Spleen (tissue), 11 donors: ENCODE measurements around the gene ALDH1A1. TPM values are rescaled to one million over a fixed set of nuclear protein-coding genes. Genes with fewer than 3 reads are reported as not detected.

Source experiments
- DNase-seq: peaks from one replicate; pipeline ENCODE4 v3.0.0-alpha.2; 2020
- H3K27ac ChIP-seq, 8 donors: fragments of 200-600 bp; sonication (generic) in 7 of 8; 1 replicate in 4 of 8; 2 replicates in 4 of 8; pipeline versions ENCODE4 v1.5.0 to v1.8.0; 2016 to 2021; ENCODE audit warnings: inconsistent platforms in 4 of 8, mild to moderate bottlenecking in 4 of 8, moderate library complexity in 1 of 8
- H3K27me3 ChIP-seq, 7 donors: fragments of 200-600 bp; sonication (generic) in 6 of 7; replicated peaks in 1 of 7; 1 replicate in 4 of 7; 2 replicates in 3 of 7; pipeline versions ENCODE4 v1.5.0 to v1.8.0; 2016 to 2021; ENCODE audit warnings: inconsistent platforms in 3 of 7, mild to moderate bottlenecking in 1 of 7
- H3K36me3 ChIP-seq, 6 donors: fragments of 200-600 bp; sonication (generic) in 5 of 6; 1 replicate in 4 of 6; 2 replicates in 2 of 6; pipeline versions ENCODE4 v1.5.0 to v1.8.0; 2016 to 2021; ENCODE audit warnings: inconsistent platforms in 2 of 6
- H3K4me1 ChIP-seq, 6 donors: fragments of 200-600 bp; sonication (generic) in 5 of 6; 1 replicate in 3 of 6; 2 replicates in 3 of 6; pipeline versions ENCODE4 v1.5.0 to v1.8.0; 2016 to 2021; ENCODE audit warnings: inconsistent platforms in 3 of 6
- H3K4me3 ChIP-seq, 8 donors: fragments of 200-600 bp; sonication (generic) in 7 of 8; 1 replicate in 4 of 8; 2 replicates in 4 of 8; pipeline versions ENCODE4 v1.5.0 to v1.8.0; 2016 to 2021; ENCODE audit warnings: inconsistent platforms in 4 of 8, mild to moderate bottlenecking in 4 of 8, moderate library complexity in 2 of 8
- H3K9me3 ChIP-seq, 8 donors: fragments of 200-600 bp; sonication (generic) in 7 of 8; 1 replicate in 4 of 8; 2 replicates in 4 of 8; pipeline versions ENCODE4 v1.5.0 to v1.8.0; 2016 to 2021; ENCODE audit warnings: inconsistent platforms in 4 of 8
- POLR2A ChIP-seq, 3 donors: fragments of 450-650 bp; IDR thresholded peaks; one replicate each; pipeline ENCODE4 v1.5.1; 2017; ENCODE audit warnings: antibody characterized with exemption in 3 of 3, mild to moderate bottlenecking in 1 of 3
- POLR2AphosphoS5 ChIP-seq, 3 donors: sonication (generic); formaldehyde crosslinking; IDR thresholded peaks; one replicate each; pipeline ENCODE4 v1.5.1; 2017; ENCODE audit warnings: antibody characterized with exemption in 3 of 3
- WGBS, 5 donors: extraction: QIAGEN DNeasy Blood & Tissue Kit in 3 of 5; methylation state at CpG; one replicate each; pipeline versions ENCODE4 v1.1.5 to v1.1.7; 2013 to 2018; 5-methylcytosine and 5-hydroxymethylcytosine counted together
- intact Hi-C: fragments of 100-400 bp; cut with DNase I; formaldehyde crosslinking; loops from one replicate; pipeline ENCODE4 v1.15.0; 2023; ENCODE audit warnings: low total_unique reads
- polyA plus RNA-seq, 3 donors: library from polyadenylated mRNA; stranded (reverse); fragments of 200-250 nt; gene quantifications; one replicate each; pipeline ENCODE4 v1.2.1, GENCODE V29; 2013
- total RNA-seq, 7 donors: library from RNA; depleted of rRNA in 3 of 7; stranded (reverse); fragments of >200 nt in 3 of 7; fragmentation: NEBNext Ultra II Directional in 4 of 7; extraction: Animal tissue kit (Norgen Biotek cat#: 25700) in 4 of 7; gene quantifications; one replicate each; pipeline versions ENCODE4 v1.1.0 to v1.2.1, GENCODE V29; 2016 to 2021
- TF ChIP-seq, protein P1 (sequence below), 11 experiments: fragments of 200-600 bp in 7 of 11; fragments of 450-650 bp in 4 of 11; sonication (generic) in 4 of 11; IDR thresholded peaks in 8 of 11; conservative IDR thresholded peaks in 3 of 11; 1 replicate in 7 of 11; 2 replicates in 4 of 11; pipeline versions ENCODE4 v1.4.0 to v1.8.0; 2016 to 2021; ENCODE audit warnings: antibody characterized with exemption in 11 of 11, inconsistent platforms in 4 of 11, mild to moderate bottlenecking in 1 of 11
- donor health status: healthy with polysubstance abuse.
- donor health status: DM: no; HTN: no; CAD: no; lungs with moderate emphysema.
- donor health status: DM: no; HTN: no; CAD: no.
- donor health status: Bipolar disorder and iron deficiency.
- donor health status: healthy.
- donor health status: DM: no; HTN: no; CAD: no.
- donor health status: DM: yes; HTN: yes; CAD: no.

The ALDH1A1 gene
- total and polyA plus RNA-seq, 10 donors, result 19.1 to 129 (median 64.4) TPM

DNA sequence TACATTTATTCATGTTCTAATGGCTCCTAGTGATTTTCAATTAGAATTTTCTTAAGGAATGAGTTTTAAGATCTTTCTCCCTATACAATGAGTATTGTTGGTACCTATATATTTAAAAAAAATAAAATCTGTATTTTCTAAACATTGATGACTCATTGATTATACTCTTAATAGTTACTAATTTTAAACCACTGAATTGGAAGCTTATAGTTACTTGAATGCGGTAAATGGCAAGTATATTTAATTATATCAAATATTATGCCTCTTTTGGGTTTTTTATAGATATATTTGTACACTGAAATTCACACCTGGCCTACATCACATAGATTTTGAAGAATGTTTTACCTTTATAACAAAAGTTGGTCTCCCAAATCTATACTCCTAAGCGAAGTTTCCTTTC lies 38.9 kb upstream of the ALDH1A1 start:
- no peak for DNase-seq
- Histone ChIP-seq H3K27me3 (no peaks in the 10 kb centered on the region), H3K9me3 (no peaks in the 10 kb centered on the region), H3K36me3 (no peaks in the 10 kb centered on the region), H3K4me3 (no peak overlapping the region), H3K27ac (no peak overlapping the region), H3K4me1 (peaks cover 0 to 4% (median 0%) of the 10 kb centered on the region in 6 donors)
- intact Hi-C loops, result no loop called here
- WGBS, 5 donors, result 92 to 99% (median 95%) methylated on average over 2 of the region's 2 CpGs
- no peak for TF ChIP-seq POLR2AphosphoS5 (IDR thresholded peaks at IDR 0.05)
- TF ChIP-seq POLR2A (IDR thresholded peaks at IDR 0.05), result no peak
- TF ChIP-seq, protein P1, sequence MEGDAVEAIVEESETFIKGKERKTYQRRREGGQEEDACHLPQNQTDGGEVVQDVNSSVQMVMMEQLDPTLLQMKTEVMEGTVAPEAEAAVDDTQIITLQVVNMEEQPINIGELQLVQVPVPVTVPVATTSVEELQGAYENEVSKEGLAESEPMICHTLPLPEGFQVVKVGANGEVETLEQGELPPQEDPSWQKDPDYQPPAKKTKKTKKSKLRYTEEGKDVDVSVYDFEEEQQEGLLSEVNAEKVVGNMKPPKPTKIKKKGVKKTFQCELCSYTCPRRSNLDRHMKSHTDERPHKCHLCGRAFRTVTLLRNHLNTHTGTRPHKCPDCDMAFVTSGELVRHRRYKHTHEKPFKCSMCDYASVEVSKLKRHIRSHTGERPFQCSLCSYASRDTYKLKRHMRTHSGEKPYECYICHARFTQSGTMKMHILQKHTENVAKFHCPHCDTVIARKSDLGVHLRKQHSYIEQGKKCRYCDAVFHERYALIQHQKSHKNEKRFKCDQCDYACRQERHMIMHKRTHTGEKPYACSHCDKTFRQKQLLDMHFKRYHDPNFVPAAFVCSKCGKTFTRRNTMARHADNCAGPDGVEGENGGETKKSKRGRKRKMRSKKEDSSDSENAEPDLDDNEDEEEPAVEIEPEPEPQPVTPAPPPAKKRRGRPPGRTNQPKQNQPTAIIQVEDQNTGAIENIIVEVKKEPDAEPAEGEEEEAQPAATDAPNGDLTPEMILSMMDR (IDR thresholded peaks at IDR 0.05 in 8 of 11, conservative IDR thresholded peaks at IDR 0.05 in 3 of 11), result no peak

DNA sequence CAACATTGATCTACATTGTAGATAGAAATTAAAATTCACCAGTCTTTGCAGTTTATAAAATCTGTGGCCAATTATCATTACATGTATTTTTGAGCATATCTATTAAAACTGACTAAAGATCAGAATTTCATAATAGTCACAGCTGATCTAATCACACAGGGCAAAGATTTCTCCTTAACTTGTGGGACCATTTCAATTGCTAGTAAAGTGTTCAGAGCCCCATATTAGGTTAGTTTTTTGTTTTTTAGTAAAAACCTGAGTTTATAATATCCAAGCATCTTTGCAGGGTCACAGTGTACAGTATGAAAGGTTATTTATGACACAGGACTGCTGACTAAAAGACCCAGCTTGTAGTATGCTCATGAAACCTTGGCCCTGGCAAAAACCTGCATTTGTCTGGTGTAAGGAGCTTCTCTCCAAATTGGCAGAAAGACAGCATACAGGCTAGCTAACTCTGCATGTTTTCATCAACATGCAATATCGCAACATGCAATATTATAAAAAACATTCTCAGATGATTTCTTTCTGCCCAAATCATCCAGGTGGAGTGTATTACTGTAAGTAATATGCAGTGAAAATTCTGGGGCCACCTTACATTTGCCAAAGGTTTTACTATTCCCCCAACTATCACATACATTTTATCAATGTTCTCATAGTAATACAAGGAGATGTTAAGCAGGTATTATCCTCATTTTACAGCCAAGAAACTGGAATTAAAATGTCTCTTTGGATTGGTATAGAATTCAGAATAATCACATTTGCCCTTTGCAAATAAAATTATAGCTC lies 37.7 kb upstream of the ALDH1A1 start:
- intact Hi-C loops, result no loop called here
- 95 to 100% (median 98%) methylated on average over 1 of the region's 1 CpG for WGBS, 5 donors
- H3K9me3 ChIP-seq, result no peaks in the 10 kb centered on the region
- TF ChIP-seq, protein P1 (IDR thresholded peaks at IDR 0.05 in 8 of 11, conservative IDR thresholded peaks at IDR 0.05 in 3 of 11), result no peak
- TF ChIP-seq POLR2A (IDR thresholded peaks at IDR 0.05) (no peak), POLR2AphosphoS5 (IDR thresholded peaks at IDR 0.05) (no peak)
- H3K27me3 ChIP-seq, result no peaks in the 10 kb centered on the region
- H3K4me1 ChIP-seq, result peaks cover 0 to 4% (median 0%) of the 10 kb centered on the region in 6 donors
- H3K4me3 ChIP-seq, result no peak overlapping the region
- no peak overlapping the region for H3K27ac ChIP-seq
- no peaks in the 10 kb centered on the region for H3K36me3 ChIP-seq
- no peak for DNase-seq

DNA sequence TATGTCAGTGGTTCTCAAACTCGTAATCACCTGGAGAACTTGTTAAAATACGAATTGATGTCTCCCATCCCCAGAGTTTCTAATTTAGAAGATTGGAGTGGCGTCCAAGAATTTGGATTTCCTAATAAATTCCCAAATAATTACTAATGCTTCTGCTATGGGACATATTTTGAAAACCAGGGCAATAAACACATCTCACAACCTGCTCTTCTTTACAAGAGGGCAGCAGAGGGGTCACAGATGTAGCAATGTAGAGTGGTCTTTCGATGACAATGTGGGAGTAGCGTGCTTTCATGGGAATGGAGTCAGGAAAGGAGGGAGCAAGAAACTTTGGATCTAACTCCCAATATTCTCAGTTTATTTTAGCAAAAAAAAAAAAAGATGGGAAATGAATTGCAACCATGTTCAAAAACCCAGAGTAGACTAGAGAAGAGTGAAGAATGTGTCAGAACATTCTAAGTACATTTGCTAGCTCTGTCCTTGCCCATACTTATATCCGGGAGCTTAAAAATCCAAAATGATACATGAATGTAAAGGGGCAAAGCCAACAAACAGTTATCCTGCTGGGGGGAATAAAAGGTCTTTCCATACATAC lies 33.8 kb upstream of the ALDH1A1 start:
- TF ChIP-seq POLR2A (IDR thresholded peaks at IDR 0.05) (no peak), POLR2AphosphoS5 (IDR thresholded peaks at IDR 0.05) (no peak)
- TF ChIP-seq, protein P1 (IDR thresholded peaks at IDR 0.05 in 8 of 11, conservative IDR thresholded peaks at IDR 0.05 in 3 of 11), result no peak
- WGBS, 5 donors, result 81 to 95% (median 90%) methylated on average over 6 of the region's 6 CpGs
- intact Hi-C loops, result no loop called here

DNA sequence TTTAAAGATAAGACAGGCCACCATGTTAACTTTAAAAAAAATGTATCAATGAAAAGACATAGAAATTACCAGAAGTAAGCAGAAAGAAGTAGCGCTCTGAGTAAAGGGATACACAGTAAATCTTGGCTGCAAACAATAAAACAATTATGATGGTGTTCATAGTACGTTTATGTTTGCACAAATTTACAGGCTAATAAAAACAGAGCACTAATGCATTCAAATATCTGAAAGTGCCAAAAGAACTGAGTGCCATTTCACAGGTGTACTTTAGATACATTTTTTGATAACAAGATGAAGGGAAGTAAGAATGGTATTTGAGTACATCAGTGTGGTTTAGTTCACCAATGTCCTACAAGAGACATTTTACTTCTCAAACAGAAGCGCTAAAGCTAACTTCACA lies 32.9 kb upstream of the ALDH1A1 start:
- H3K9me3 ChIP-seq, result no peaks in the 10 kb centered on the region
- no peaks in the 10 kb centered on the region for H3K27me3 ChIP-seq
- no peaks in the 10 kb centered on the region for H3K36me3 ChIP-seq
- no peak overlapping the region for H3K4me3 ChIP-seq
- TF ChIP-seq POLR2AphosphoS5 (IDR thresholded peaks at IDR 0.05), result no peak
- TF ChIP-seq, protein P1 (IDR thresholded peaks at IDR 0.05 in 8 of 11, conservative IDR thresholded peaks at IDR 0.05 in 3 of 11), result no peak
- no peak for DNase-seq
- no peak overlapping the region for H3K27ac ChIP-seq
- intact Hi-C loops, result no loop called here
- WGBS, 5 donors, result 82 to 94% (median 93%) methylated on average over 3 of the region's 3 CpGs
- peaks cover 0 to 4% (median 0%) of the 10 kb centered on the region in 6 donors for H3K4me1 ChIP-seq

More for the DNA sequence above, 33.8 kb upstream of the ALDH1A1 start:
- Histone ChIP-seq H3K9me3 (no peaks in the 10 kb centered on the region), H3K4me1 (peaks cover 0 to 4% (median 0%) of the 10 kb centered on the region in 6 donors), H3K4me3 (no peak overlapping the region), H3K27ac (no peak overlapping the region), H3K36me3 (no peaks in the 10 kb centered on the region), H3K27me3 (no peaks in the 10 kb centered on the region)
- DNase-seq, result no peak
